MM.1S (cell line): ENCODE measurements around the gene ST3GAL4.

Experiments
- EZH2 ChIP-seq: fragments of 300-600 bp; sonication (generic); optimal IDR thresholded peaks from 2 replicates; pipeline ENCODE3; 2017; ENCODE audit warnings: low read depth, mild to moderate bottlenecking, antibody characterized with exemption, low read length, mixed read lengths
- EZH2phosphoT487 ChIP-seq: fragments of 300-600 bp; sonication (generic); IDR thresholded peaks from 2 replicates; pipeline ENCODE4 v1.6.1; 2018; ENCODE audit warnings: antibody characterized with exemption, low read length
- TF ChIP-seq, protein P1 (sequence below): fragments of 300-600 bp; sonication (generic); IDR thresholded peaks from 2 replicates; pipeline ENCODE4 v1.5.1; 2016; ENCODE audit warnings: antibody characterized with exemption, low read length, mixed read lengths

DNA sequence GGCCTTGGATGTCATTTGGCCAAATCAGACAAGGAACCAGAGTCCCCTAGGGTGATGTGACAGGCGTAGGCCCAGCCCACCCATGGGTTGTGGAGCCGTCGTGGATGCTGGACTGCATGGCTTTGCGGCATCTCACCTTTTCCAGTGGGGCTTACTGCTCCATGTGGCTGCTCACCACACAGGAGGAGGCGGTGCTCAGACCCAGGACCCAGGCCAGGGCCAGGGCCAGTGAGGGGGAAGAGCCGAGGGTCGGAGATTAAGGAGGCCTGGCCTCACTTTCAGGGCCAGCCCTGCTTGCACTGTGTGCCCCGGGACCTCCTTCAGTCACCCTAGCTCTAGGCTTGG, 105.6 kb downstream of the ST3GAL4 start:
- TF ChIP-seq, protein P1, sequence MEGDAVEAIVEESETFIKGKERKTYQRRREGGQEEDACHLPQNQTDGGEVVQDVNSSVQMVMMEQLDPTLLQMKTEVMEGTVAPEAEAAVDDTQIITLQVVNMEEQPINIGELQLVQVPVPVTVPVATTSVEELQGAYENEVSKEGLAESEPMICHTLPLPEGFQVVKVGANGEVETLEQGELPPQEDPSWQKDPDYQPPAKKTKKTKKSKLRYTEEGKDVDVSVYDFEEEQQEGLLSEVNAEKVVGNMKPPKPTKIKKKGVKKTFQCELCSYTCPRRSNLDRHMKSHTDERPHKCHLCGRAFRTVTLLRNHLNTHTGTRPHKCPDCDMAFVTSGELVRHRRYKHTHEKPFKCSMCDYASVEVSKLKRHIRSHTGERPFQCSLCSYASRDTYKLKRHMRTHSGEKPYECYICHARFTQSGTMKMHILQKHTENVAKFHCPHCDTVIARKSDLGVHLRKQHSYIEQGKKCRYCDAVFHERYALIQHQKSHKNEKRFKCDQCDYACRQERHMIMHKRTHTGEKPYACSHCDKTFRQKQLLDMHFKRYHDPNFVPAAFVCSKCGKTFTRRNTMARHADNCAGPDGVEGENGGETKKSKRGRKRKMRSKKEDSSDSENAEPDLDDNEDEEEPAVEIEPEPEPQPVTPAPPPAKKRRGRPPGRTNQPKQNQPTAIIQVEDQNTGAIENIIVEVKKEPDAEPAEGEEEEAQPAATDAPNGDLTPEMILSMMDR, result no peak
- TF ChIP-seq EZH2, result no peak
- no peak for TF ChIP-seq EZH2phosphoT487
